Stimulated activated naive CD8-positive, alpha-beta T cell treated with anti-CD3 and anti-CD28 coated beads, Interleukin-15, Interleukin-2, amounts not matched to agents 100 U/mL and 50 U/mL, for 24 hours (primary cell): ENCODE data around the gene BAMBI.
A peak's percentile ranks its signal among the peaks of the same experiment; 100 is the strongest.
"Not testable (repeated sequence)": the region's sequence is repeated elsewhere in the genome, so short reads cannot be mapped to it uniquely, and the experiment has no call there.

Experiments
- ATAC-seq: fragments of 150-1000 bp; cut with Tn5 transposase; one replicate; pipeline ENCODE4 v1.10.0; 2021
- DNase-seq: peaks from one replicate; pipeline ENCODE4 v3.0.0; 2021

BAMBI gene

GRCh38 chr10:28676968-28677887 is at the start of gene BAMBI:
Gene BAMBI, plus strand, starts transcription at chr10:28677521. Its CDS starts 377 bp downstream, at chr10:28677898.
- ATAC-seq, result peak; percentile 99
- DNase-seq, result peak; percentile 94

GRCh38 chr10:28628184-28628893 is 49.0 kb upstream of the BAMBI start:
- ATAC-seq (peak; percentile 93), DNase-seq (peak; percentile 82)

- DNase-seq (no peak), ATAC-seq (no peak)
Observed at GRCh38 chr10:28631896-28632583, 45.3 kb upstream of the BAMBI start.

GRCh38 chr10:28632584-28632945 is 44.8 kb upstream of the BAMBI start:
- ATAC-seq (no peak), DNase-seq (no peak)

GRCh38 chr10:28633750-28634149 is 43.6 kb upstream of the BAMBI start:
- no peak for ATAC-seq
- DNase-seq, result no peak

- no peak for DNase-seq
- ATAC-seq, result no peak
Observed at GRCh38 chr10:28637346-28637745, 40.0 kb upstream of the BAMBI start.

- no peak for DNase-seq
- ATAC-seq, result no peak
Observed at GRCh38 chr10:28638392-28638791, 38.9 kb upstream of the BAMBI start.

- ATAC-seq (no peak), DNase-seq (no peak)
Observed at GRCh38 chr10:28640551-28640950, 36.8 kb upstream of the BAMBI start.

GRCh38 chr10:28644647-28645046 is 32.7 kb upstream of the BAMBI start:
- no peak for ATAC-seq
- no peak for DNase-seq

GRCh38 chr10:28652106-28652505 is 25.2 kb upstream of the BAMBI start:
- no peak for ATAC-seq
- no peak for DNase-seq

GRCh38 chr10:28652703-28653102 is 24.6 kb upstream of the BAMBI start:
- no peak for ATAC-seq
- no peak for DNase-seq

- not testable (repeated sequence) for ATAC-seq, DNase-seq
Observed at GRCh38 chr10:28658824-28659223, 18.5 kb upstream of the BAMBI start.

- no peak for DNase-seq
- ATAC-seq, result no peak
Observed at GRCh38 chr10:28661035-28661434, 16.3 kb upstream of the BAMBI start.

- DNase-seq (peak; percentile 70), ATAC-seq (peak; percentile 71)
Observed at GRCh38 chr10:28663576-28664368, 13.5 kb upstream of the BAMBI start.

- no peak for ATAC-seq
Observed at GRCh38 chr10:28664369-28664740, 13.0 kb upstream of the BAMBI start.

GRCh38 chr10:28666751-28667467 is 10.4 kb upstream of the BAMBI start:
- ATAC-seq, result no peak
- DNase-seq, result no peak

More at GRCh38 chr10:28664369-28664740, 13.0 kb upstream of the BAMBI start:
- no peak for DNase-seq

- ATAC-seq (peak; percentile 79), DNase-seq (peak; percentile 54)
Observed at GRCh38 chr10:28668363-28669226, 8.7 kb upstream of the BAMBI start.

- DNase-seq (no peak), ATAC-seq (no peak)
Observed at GRCh38 chr10:28669227-28670173, 7.8 kb upstream of the BAMBI start.

- no peak for DNase-seq
- no peak for ATAC-seq
Observed at GRCh38 chr10:28674782-28675181, 2.5 kb upstream of the BAMBI start.
